Measurements from ENCODE around the gene HFM1. TPM values are rescaled to one million over a fixed set of nuclear protein-coding genes. Genes with fewer than 3 reads are reported as not detected.

HFM1 gene
- total and polyA plus RNA-seq, 2 donors (not counting 1 experiment from before 2014, with no cell fraction given) = 0.23 to 0.83 TPM

- Histone ChIP-seq H3K4me3 (replicated peaks in 1 of 4; ENCODE audit: control extremely low read depth in 1 of 4, insufficient read depth in 1 of 4, low read depth in 3 of 4, low read length in 4 of 4) (no peak overlapping the region), H3K4me2 (ENCODE audit: extremely low read depth, insufficient read depth, low read length) (no peak overlapping the region), H3K36me3 (ENCODE audit: control insufficient read depth, insufficient read depth, low read length) (no peaks in the 10 kb centered on the region), H3K9me3 (ENCODE audit: control insufficient read depth, insufficient read depth, low read depth, low read length) (no peaks in the 10 kb centered on the region), H2AFZ (ENCODE audit: low read length) (no peak overlapping the region), H4K20me1 (ENCODE audit: control insufficient read depth, extremely low read depth, insufficient read depth, low read length) (no peaks in the 10 kb centered on the region), H3K4me1 (ENCODE audit: control insufficient read depth, extremely low read depth, insufficient read depth, low read length) (peaks cover 2% of the 10 kb centered on the region), H3K79me2 (ENCODE audit: control insufficient read depth, insufficient read depth, low read length) (no peaks in the 10 kb centered on the region), H3K27ac (ENCODE audit: insufficient read depth, low read length) (no peak overlapping the region), H3K27me3 (ENCODE audit: control insufficient read depth, insufficient read depth, low read length) (no peaks in the 10 kb centered on the region), H3K9ac (ENCODE audit: insufficient read depth, low read length) (no peak overlapping the region)
- peak in 1 of 2 donors; percentile 35 for TF ChIP-seq CTCF (conservative IDR thresholded peaks at IDR 0.05 in 1 of 2, IDR thresholded peaks at IDR 0.05 in 1 of 2; ENCODE audit: low read depth in 1 of 2, low read length in 2 of 2)
- TF ChIP-seq EZH2 (IDR thresholded peaks at IDR 0.05; ENCODE audit: low read length, missing control alignments) = no peak
- peak in 1 of 2 donors; percentile 35 for DNase-seq (ENCODE audit: low read depth in 2 of 2)
Observed at GRCh38 chr1:91440847-91441246, 36.2 kb upstream of the HFM1 start.

GRCh38 chr1:91439016-91439415 is 34.4 kb upstream of the HFM1 start:
- H3K9ac ChIP-seq (ENCODE audit: insufficient read depth, low read length) = no peak overlapping the region
- H3K36me3 ChIP-seq (ENCODE audit: control insufficient read depth, insufficient read depth, low read length) = no peaks in the 10 kb centered on the region
- TF ChIP-seq CTCF (conservative IDR thresholded peaks at IDR 0.05 in 1 of 2, IDR thresholded peaks at IDR 0.05 in 1 of 2; ENCODE audit: low read depth in 1 of 2, low read length in 2 of 2) = no peak
- no peak for TF ChIP-seq EZH2 (IDR thresholded peaks at IDR 0.05; ENCODE audit: low read length, missing control alignments)
- H2AFZ ChIP-seq (ENCODE audit: low read length) = no peak overlapping the region
- H3K9me3 ChIP-seq (ENCODE audit: control insufficient read depth, insufficient read depth, low read depth, low read length) = no peaks in the 10 kb centered on the region
- H3K4me2 ChIP-seq (ENCODE audit: extremely low read depth, insufficient read depth, low read length) = no peak overlapping the region
- H3K4me3 ChIP-seq (replicated peaks in 1 of 4; ENCODE audit: control extremely low read depth in 1 of 4, insufficient read depth in 1 of 4, low read depth in 3 of 4, low read length in 4 of 4) = no peak overlapping the region
- no peaks in the 10 kb centered on the region for H4K20me1 ChIP-seq (ENCODE audit: control insufficient read depth, extremely low read depth, insufficient read depth, low read length)
- peaks cover 2% of the 10 kb centered on the region for H3K4me1 ChIP-seq (ENCODE audit: control insufficient read depth, extremely low read depth, insufficient read depth, low read length)
- no peaks in the 10 kb centered on the region for H3K79me2 ChIP-seq (ENCODE audit: control insufficient read depth, insufficient read depth, low read length)
- peak in 1 of 2 donors; percentile 76 for DNase-seq (ENCODE audit: low read depth in 2 of 2)
- no peaks in the 10 kb centered on the region for H3K27me3 ChIP-seq (ENCODE audit: control insufficient read depth, insufficient read depth, low read length)
- H3K27ac ChIP-seq (ENCODE audit: insufficient read depth, low read length) = no peak overlapping the region

- Histone ChIP-seq H3K4me2 (ENCODE audit: extremely low read depth, insufficient read depth, low read length) (no peak overlapping the region), H4K20me1 (ENCODE audit: control insufficient read depth, extremely low read depth, insufficient read depth, low read length) (no peaks in the 10 kb centered on the region), H3K4me3 (replicated peaks in 1 of 4; ENCODE audit: control extremely low read depth in 1 of 4, insufficient read depth in 1 of 4, low read depth in 3 of 4, low read length in 4 of 4) (no peak overlapping the region), H3K27ac (ENCODE audit: insufficient read depth, low read length) (no peak overlapping the region), H3K79me2 (ENCODE audit: control insufficient read depth, insufficient read depth, low read length) (no peaks in the 10 kb centered on the region), H3K9ac (ENCODE audit: insufficient read depth, low read length) (no peak overlapping the region), H3K9me3 (ENCODE audit: control insufficient read depth, insufficient read depth, low read depth, low read length) (no peaks in the 10 kb centered on the region), H3K27me3 (ENCODE audit: control insufficient read depth, insufficient read depth, low read length) (no peaks in the 10 kb centered on the region), H3K36me3 (ENCODE audit: control insufficient read depth, insufficient read depth, low read length) (no peaks in the 10 kb centered on the region), H2AFZ (ENCODE audit: low read length) (no peak overlapping the region), H3K4me1 (ENCODE audit: control insufficient read depth, extremely low read depth, insufficient read depth, low read length) (no peaks in the 10 kb centered on the region)
- no peak for DNase-seq (ENCODE audit: low read depth in 2 of 2)
- TF ChIP-seq CTCF (conservative IDR thresholded peaks at IDR 0.05 in 1 of 2, IDR thresholded peaks at IDR 0.05 in 1 of 2; ENCODE audit: low read depth in 1 of 2, low read length in 2 of 2) (no peak), EZH2 (IDR thresholded peaks at IDR 0.05; ENCODE audit: low read length, missing control alignments) (no peak)
Observed at GRCh38 chr1:91428182-91428798, 23.7 kb upstream of the HFM1 start.
